GM18867 (cell line): ENCODE data around the gene PARD3B.
"Not testable (repeated sequence)": the region's sequence is repeated elsewhere in the genome, so short reads cannot be mapped to it uniquely, and the experiment has no call there.

Experiments used
- ATAC-seq: cut with Tn5 transposase; IDR thresholded peaks from one replicate; pipeline ENCODE4 v1.9.1; 2021; ENCODE audit warnings: mild to moderate bottlenecking, moderate library complexity; ENCODE audit not compliant: unreplicated experiment

PARD3B gene

DNA sequence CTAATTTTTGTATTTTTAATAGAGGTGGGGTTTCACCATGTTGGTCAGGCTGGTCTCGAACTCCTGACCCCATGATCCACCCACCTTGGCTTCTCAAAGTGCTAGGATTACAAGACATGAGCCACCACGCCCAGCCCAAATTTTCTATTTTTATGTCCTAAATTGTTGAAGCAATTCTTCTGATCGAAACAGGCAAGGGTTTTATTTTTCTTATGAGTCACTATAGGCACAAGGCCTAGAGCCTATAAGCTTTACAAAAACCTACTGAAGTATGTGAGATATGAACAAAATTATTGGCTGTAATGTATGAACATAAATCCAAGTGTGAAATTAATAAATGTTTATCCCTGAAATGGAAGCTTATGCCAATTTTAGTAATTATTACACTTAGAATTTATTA, 672.8 kb downstream of the PARD3B start:
- ATAC-seq = no peak

DNA sequence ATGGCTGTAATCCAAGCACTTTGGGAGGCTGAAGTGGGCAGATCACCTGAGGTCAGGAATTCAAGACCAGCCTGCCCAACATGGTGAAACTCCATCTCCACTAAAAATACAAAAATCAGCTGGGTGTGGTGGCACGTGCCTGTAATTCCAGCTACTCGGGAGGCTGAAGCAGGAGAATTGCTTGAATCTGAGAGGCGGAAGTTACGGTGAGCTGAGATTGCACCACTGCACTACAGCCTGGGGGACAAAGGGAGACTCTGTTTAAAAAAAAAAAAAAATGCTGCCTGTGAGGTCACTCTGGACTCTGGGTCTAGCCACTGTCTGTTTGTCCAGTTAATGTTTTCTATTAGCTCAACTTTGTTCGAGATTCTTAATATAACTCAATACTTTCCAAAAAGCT, 673.5 kb downstream of the PARD3B start:
- ATAC-seq = not testable (repeated sequence)

DNA sequence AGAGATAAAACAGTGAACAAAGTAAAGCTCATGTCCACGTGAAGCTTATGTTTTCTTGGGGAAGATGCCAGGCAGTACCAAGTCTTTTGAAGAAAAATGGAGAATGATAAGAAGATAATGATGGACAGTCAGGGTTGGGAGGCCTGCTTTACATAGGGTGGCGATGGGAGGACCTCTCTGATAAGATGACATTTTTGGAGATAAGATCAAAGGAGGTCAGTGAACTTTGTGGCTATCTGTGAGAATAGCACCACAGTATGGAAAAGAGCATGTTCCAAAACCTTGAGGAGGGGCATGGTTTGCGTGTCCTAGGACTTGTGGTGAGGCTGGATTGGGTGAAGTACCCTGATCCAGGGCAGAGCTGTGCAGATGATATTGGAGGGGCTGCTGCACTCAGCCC, 675.3 kb downstream of the PARD3B start:
- ATAC-seq = no peak

DNA sequence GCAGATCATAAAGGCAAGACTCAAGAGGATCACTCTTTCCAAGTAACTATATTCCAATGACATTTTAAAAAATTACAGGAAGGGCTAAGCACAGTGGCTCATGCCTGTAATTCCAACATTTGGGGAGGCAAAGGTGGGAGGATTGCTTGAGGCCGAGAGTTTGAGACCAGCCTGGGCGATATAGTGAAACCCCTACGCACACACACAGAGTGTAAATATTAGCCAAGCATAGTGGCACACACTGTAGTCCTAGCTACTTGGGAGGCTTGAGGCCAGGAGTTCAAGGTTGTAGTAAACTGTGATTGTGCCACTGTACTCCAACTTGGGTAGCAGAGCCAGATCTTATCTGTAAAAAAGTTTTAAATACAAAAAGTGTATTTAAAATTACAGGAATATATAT, 686.8 kb downstream of the PARD3B start:
- ATAC-seq = no peak

DNA sequence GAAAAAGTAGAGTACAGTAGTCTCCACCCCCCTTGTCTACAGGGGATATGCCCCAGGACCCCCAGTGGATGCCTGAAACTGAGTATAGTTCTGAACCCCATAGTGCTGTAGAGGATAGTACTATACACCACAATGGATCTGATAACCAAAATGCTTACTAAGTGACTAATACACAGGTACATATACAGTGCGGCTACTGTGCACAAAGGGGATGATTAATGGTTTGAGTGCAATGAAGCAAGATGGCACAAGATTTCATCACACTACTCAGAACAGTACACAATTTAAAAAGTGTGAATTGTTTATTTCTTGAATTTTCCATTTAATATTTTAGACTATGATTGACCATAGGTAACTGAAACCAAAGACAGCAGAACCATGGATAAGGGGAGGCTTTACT, 690.2 kb downstream of the PARD3B start:
- no peak for ATAC-seq

DNA sequence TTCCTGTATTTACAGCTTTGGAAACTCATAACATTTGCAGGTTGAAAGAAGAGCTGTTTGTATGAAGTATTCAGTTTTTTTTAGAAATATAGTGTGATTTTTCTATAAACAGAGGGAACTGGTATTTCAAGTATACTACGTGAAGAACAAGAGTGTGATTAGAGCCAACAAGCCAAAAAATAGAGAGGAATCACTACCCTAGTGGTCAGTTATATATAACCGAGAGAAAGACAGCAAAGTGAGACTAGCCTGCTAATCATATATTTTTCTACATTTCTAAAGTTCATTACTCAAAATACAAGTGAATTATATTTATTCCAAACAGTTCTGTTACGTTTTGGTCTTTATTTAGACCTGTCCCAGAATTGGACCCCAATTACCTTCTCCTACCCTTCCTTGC, 692.2 kb downstream of the PARD3B start:
- ATAC-seq = no peak

DNA sequence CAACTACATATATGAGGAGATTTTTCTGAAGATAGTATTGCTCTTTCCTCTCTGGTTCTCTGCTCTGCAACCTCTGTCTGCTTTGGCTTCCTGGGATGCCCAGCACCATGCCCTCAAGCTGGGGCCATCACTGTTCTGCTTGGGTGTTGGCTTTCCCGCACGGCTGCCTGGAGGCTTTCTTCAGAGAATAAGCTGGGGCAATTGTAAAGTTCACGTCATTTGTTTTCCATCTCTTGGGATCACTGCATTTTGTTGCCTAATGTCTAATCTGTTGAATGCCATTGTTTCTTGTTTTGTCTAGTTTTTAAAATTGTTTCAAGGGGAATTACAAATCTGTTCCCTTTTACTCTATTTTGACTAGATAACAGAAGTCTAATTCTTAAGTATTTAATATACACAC, 699.7 kb downstream of the PARD3B start:
- ATAC-seq = no peak

DNA sequence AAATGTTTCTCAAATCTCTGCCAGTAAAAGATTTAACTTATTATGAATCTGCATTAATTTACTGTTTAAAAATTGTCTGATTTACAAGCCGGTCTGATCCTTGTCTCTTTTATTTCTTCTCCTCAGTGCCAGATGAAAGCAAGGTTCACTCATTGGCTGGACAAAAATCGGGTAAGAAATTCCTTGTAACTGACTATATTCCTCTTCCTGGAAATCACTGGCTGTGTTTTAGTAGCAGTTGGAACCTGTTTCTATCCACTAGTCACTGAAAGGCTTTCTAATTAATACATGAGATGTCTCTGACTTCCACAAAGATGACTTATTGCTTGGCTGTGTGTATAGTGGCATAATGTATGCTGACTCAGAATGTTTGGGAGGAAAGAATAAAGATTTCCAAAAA, 700.4 kb downstream of the PARD3B start:
- ATAC-seq = no peak

DNA sequence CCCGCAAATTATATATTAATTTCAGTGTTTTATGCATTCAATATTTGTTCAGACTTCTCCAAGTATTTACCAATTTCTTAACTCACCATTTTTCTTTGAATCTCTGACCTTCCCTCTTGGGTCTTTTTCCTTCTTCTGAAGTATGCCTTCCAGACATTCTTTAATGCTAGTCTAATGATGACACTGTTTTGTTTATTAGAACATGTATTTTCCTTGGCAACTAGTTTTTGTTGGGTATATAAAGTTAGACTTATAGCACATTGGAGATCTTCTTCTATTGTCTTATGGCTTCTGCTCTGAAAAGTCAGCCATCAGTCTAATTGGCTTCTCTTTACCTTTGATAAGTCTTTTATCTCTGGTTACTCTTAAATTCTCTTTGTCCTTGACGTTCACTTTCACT, 713.8 kb downstream of the PARD3B start:
- no peak for ATAC-seq

DNA sequence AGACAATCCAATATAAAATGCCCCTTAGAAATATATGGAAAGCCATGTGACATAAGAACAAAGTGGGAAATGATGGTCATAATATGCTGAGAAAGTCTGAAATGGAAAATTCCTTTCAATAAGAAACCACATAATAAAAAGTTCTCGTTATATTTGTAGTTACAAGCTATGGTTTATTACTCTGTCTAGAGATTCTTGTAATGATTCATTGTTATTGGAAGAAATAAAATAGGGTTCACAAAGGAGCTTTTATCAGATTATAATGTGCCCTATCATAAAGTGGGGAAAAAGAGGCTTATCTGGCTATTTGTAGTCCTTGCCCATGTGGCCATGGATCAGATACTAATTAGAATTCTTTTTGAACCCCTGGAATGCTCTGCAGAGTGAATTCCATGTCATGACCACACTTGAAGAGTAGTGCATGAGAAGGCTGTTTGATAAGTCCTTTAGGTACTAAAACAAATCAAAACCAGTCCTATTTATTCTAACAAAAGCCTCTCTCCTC, 716.3 kb downstream of the PARD3B start:
- no peak for ATAC-seq

DNA sequence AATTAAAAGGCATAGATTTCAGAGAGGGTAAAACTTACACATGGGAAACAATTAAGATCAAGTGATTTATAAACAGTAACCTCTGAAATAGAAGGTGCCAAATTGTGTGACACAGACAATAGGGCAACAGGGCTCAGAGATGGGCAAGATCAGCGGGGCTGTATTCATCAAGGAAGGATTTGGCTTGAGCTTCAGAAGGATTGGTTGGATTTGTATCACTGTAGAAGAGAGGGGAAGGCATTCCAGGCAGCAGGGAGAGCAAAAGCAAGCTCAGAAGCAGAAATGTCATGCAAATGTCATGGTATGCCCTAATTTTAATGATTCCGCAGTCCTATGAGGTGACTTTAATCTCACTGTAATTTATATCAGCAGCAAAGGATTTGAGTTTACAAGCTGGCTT, 722.0 kb downstream of the PARD3B start:
- ATAC-seq = no peak

DNA sequence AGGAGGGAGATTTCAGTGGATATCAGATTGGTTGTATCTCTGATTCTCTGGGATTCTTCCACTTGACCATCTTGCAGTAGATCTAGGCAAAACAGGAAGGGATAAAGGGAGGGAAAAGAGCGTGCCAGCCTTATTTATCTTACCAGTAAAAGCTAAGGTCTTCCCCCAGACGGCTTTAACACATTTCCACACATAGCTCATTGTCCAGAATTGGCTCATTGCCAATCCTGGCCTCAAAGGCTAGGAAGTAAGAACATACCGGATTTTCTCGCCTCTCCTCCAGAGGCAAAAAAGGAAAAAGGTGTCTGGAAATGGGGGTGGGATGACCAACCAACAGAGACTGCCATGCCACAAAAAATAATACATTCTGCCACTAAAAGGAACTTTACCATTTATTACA, 725.4 kb downstream of the PARD3B start:
- no peak for ATAC-seq

DNA sequence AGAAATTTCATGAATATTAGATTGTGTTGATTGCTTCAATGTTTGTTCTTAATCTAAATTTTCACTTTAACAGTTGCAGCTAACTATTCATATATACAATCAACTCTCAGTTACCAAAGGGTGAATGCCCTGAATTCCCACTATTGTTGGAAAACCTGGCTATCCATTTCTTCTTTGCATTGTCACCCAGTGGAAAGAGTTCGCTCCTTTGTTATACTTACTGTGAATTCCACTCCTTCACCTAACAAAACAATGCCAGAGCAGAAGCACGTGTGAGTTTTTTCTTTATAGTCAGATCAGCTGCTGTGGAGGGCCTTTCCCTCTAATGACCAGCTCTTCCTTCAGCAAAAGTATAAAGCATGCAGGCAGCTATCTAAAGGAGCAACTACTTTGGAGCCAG, 727.9 kb downstream of the PARD3B start:
- no peak for ATAC-seq

DNA sequence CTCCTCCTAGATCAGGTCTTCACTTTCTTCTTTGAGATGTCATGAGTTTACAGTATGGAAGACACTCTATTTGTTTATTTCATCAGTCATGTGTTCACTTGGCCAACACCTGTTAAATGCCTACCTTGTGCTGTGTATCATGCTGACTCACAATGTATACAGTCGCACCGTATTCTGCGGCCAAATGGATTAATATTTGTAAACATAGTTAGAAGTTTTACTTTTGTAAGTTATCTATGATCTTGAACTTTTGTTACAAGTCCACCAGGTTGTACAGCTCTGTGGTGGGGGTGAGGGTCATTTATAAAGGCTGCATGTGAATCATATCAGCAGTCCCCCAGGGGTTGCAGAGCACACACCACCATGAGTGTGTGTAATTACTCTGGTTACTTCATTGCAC, 728.4 kb downstream of the PARD3B start:
- no peak for ATAC-seq

DNA sequence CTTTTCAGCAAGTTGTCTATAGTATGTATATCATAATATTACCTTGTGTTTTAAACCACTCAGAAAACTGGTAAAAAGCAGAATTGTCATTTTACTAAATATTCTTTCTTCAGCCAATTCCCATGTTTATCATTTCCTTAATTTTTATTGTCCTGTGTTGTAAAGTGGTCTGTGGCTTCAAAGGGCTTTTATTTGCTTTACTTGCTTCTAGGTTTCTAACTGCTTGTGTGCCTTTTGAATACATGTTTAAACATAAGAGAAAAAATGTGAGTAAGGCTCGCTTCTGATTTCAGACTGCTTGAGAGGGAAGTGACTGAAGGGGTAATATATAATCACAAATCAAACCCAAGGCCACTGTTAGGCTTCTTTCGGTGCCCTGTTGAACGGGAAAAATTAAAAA, 729.5 kb downstream of the PARD3B start:
- no peak for ATAC-seq

DNA sequence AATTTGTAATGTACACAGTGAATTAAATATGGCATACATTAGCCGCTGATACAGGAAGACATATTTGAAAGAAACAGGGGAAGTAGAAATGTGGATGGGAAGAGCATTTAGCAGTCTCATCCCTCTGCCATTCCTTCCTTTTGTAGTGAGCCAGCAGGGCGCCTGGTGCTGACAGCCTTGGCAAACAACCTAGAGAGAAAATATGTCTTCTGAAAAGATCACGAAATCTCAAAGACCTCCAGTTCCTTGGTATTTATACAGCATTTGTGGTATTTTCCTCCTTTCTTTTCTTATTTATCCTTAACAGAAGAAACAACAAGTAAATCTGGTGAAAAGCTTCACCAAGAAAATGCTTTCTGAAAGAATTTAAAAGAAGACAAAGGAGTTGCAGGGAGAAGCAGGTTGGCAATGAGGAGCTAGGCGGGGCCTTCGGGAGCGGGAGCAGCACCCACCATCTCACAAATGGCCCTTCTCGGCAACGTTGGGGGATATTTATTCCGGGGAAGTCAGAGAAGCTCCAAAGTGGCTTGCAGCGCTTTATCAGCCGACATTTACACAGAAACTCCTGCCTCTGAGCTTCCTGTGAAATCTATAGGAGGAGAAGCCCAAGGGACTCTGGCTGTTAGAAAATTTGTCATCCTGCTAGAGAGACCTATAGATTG, 731.0 kb downstream of the PARD3B start:
- no peak for ATAC-seq

DNA sequence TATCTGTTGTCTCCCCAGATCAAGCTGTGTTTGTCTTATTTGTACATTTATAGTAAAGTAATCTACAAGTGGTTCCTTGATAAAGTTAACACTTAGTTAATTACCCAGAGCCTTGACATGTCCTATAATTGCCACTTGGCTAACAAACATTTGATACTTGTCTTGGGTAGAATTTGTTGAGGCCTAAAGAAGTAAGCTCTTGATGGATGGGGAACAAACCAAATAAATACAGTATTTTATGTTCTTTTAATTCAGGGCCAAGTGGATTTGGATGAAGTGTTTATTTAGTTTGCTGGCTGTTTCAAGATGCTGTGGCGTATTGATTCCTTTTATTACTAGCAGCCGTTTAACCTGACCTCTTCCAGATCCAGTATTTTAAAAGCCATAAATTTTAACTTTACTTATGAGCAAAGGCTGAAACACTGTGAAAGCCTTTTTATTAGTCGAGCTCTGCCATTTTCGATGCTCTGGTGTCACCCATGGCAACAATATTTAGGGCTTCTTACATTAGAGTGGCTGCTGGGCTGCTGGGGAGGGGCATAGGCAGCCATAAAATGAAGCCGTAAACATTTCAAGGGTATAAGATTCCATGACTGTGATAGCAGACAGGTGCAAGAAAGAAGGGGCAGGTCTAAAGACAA, 735.4 kb downstream of the PARD3B start:
- no peak for ATAC-seq

DNA sequence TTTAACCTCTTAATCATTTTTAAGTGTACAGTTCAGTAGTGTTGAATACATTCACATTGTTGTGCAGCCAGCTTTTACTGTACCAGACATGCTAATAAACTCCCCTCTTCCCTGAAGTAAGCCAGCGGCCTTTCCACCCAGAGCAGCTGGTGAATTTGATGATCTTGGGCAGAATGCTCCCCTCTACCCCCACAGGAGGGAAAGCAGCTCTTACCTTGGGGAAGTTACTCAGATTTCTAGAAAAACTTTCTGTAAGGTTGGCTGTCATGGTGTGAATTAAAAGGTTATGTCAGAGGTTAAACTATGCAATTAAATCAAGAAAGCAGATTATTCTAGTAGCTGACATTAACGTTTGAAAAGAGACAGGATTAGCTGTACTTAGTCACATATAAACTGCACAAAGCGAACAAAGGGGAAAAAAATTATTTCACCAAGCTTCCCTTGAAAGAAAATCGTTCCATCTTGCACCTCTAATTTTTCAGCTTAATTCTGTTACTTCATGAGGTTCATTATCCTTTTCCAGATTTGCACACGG, 738.5 kb downstream of the PARD3B start:
- ATAC-seq = no peak

DNA sequence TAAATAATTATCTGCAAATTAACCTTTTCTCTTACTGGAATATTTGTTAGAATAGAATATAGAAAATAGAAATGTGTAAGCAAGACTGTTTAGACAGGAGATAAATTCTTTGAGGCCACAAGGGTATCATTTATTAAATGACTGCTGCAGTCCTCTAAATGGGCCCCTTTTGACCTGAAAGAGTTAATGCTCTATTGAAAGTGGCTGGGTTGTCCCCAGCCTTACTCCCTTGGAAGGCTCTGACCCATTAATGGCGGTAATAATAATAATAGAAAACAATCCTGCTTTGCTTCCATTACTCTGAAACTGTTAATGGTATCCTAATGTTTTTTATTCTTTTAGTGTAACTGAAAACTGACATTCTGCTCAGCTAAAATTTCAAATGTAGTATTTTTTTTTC, 739.1 kb downstream of the PARD3B start:
- no peak for ATAC-seq

DNA sequence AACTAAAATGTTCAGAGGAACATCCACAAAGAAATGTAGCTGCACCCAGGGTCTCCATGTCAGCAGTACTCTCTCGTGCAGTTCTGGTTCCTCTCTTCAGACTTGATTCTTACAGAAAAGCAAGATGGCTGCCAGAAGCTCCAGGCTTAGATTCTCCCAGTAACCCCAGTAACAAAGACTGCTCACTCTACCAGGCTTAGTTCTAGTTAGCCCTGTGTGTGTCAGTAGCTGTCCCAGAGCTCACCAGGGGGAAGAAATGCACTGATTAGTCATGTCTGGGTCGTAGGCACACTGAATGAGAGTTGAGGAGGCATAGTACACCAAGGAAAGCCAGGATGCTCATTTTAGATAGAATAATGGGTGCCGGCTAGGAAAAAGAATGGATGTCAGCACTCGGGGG, 742.0 kb downstream of the PARD3B start:
- ATAC-seq = no peak

DNA sequence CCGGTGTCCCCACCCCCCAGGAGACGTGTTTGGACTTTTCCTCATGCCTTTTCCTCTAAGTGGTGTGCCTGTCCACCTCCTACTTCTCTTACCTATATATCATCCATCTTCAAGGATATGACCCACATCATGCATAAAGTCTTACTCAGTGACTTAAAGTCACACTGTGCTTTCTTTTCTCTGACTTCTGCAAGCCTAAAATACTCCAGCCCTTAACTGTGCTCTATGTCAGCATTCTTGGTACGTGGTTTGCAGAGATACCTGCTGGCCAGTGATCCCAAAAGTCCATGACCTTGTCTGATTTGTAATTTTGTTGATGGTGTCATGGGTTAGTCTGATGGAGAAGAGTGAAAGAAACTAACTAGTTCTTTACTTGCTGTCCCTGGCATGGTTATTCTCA, 743.4 kb downstream of the PARD3B start:
- no peak for ATAC-seq

DNA sequence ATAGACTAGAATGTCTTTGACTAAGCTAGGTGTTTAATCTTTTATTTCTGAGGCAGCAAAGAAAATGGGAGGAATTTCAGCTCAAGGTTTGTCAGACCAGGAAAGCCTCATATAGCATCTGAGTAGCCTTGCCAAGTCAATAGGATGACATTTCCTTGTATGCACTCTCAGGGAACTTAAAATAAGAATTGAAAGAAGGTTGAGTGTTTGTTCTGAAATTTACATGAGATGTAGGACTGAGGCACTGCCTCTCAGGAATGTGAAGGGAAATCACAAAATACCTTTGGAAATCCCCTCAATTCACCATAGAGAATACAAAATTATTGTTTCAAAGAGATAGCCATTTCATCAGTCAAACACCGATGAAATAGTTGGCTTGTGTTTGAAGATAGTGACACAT, 745.0 kb downstream of the PARD3B start:
- ATAC-seq = no peak
